NCI-H1417 treated with DMSO at 0.1 percent for 48 hours (cell line): Measurements from ENCODE around the gene NPEPL1.
"Not testable (repeated sequence)": the region's sequence is repeated elsewhere in the genome, so short reads cannot be mapped to it uniquely, and the experiment has no call there.

ENCODE experiments used
- DNase-seq: peaks from one replicate; lab custom pipeline; 2025; lab: John Stamatoyannopoulos, UW

NPEPL1 gene

GRCh38 chr20:58714340-58714922 lies 21.8 kb downstream of the NPEPL1 start:
- no peak for DNase-seq

DNA sequence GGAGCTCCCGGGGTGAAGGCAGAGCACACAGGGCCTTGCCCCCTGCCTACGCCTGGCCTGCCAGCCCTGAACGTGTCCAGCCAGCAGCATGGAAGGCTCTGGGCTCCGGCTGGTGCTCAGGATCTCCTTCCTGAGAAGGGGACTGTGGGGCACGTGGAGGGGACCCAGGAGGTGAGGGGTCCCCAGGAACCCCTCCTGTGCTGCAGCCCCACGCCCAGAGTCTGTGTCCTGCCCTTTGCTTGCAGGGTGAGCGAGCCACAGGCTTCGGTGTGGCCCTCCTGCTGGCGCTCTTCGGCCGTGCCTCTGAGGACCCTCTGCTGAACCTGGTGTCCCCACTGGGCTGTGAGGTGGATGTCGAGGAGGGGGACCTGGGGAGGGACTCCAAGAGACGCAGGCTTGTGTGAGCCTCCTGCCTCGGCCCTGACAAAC lies 22.3 kb downstream of the NPEPL1 start:
- DNase-seq = no peak

GRCh38 chr20:58715391-58715800 lies 22.8 kb downstream of the NPEPL1 start:
- no peak for DNase-seq

DNA sequence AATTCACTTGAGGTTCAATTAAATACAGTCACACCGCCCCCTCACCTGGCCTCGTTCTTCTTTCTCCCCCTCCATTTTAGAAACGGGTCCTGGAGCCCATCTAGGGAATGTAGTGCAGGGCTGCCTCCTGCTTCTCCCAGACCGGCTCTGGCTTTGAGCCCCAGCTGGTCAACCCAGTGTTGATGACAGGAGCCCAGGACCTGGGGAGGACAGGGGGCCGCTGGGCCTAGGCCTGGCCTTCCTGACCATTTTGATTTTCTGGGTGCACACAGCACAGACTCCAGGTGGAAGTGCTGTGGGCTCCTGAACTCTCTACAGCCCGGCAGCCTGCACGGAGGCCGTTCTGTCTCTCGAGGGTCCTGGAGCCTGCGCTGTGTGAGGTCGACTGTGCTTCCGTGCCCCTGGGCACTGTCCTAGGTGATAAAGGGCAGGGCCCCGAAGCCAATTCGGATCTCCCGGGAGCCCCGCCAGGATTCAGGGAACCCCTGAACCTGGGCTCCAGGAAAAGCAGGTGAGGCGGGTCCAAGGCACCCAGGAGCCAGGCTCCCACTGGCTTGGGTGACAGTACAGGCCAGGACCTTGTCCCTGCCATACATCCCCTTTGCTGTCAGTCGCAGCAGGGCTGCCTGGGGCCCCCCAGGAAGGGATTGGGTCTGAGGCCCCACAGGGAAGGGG lies 23.3 kb downstream of the NPEPL1 start:
- no peak for DNase-seq

GRCh38 chr20:58716476-58717277 lies 24.1 kb downstream of the NPEPL1 start:
- DNase-seq = no peak

- no peak for DNase-seq
Measured at GRCh38 chr20:58717278-58718091, 24.9 kb downstream of the NPEPL1 start.

DNA sequence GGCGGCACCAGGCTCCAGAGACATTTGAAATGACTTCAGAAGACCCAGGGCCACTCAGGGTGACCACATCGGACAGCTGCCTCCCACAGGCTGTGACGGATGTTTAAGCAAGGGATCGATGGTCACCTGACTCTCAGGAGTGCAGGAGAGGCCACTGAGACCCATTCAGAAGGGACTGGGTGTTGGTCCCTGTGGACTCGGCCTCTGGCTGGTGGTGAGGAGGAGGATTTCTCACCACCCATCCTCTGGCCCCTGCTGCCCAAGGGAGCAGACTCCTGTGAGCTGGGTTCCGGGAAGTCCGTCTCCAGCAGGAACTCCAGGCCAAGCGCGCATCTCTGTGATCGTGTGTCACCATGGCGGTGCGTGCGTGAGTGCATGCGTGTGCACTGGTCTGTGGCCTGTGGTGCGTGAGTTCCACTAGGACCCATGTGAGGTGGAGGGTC lies 25.5 kb downstream of the NPEPL1 start:
- no peak for DNase-seq

- no peak for DNase-seq
Measured at GRCh38 chr20:58718729-58719128, 26.1 kb downstream of the NPEPL1 start.

DNA sequence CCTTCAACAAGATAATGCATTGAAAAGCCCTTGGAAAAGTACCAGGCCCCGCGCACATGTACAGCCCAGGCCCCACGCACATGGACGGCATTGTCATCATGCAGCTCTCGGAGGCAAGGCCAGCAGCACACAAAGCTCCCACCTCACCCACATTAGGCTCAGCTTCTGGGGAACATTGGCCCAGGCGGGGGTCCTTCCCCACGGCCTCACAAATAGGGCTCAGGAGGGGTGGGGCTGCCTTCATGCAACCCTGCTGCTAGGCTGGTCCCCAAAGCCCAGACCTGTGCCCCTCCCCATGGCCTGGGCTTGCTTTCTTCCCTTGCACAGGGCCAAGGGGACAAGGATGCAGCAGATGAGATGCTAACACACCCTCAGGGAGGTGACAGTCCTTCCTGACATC lies 26.7 kb downstream of the NPEPL1 start:
- DNase-seq = no peak

GRCh38 chr20:58719971-58720371 lies 27.4 kb downstream of the NPEPL1 start:
- no peak for DNase-seq

- no peak for DNase-seq
Measured at GRCh38 chr20:58720890-58721289, 28.3 kb downstream of the NPEPL1 start.

DNA sequence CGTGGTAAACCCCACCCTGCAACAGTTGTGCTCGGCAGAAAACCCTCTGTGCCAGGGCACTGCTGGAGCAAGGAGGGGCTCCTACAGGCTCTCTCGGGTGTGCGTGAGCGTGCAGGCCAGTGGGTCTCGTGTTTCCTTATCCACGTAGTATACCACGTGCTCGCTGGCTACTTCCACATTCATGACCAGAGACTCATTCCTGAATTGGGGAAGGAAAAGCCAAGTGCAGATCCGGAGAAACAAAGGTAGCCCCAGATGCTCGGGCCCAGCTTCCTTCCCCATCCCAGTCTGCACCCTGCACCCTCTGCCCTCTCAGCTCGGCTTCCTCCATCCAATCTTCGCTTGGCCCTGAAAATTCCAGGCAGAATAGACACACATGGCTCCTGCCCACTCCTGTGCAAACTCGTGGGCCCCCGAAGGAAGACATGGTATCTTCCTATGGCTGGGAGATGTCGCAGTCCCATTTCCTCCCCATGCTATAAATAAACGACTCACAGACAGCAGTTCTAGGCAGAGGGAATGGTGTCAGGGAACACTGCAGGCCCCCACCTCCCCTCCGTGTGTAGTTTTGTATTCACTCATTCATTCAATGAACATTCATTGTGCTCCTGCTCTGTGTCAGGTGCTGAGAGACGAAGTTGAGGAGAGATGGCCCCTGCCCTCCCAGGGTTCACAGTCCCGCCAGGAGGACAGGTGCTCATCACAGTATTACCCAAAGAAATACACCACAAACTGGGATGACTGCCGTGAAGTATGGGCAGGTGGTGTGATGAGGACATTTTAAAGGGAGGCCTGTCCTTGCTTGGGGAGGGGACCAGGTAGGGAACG lies 29.6 kb downstream of the NPEPL1 start:
- no peak for DNase-seq

DNA sequence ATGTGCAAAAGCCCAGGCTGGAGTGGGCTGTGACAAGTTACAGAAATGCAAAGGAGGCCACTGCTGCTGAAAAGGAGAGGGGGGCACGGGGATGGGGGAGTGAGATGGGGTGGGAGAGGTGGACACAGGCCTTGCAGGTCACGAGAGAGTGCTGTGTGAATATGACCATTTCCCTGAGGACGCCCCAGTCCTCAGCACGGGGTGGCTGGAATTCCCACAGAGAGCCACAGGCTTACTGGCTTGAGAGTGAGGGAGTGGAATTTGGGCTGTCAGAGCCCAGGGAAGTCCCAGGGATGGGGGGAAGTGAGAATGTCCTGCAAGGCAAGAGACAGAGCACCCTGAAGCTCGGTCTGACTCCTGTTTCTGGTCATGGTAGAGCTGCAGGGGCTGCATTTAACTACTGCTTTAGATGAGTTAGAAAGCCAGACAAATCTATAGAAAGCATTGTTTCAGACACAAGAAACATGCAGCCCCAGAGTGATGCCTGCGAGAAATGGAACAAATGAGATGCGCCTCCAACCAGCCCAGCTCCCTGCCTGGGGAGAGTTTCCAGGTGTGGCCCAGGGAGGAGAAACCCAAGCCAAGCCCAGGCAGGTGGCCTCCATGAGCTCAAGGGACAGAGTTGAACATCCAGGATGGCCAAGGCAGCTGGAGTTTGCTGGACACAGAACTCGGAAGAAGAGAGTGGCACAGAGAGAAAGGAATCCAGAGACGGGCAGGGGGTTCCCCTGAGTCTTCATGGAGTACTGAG lies 30.5 kb downstream of the NPEPL1 start:
- DNase-seq = no peak

DNA sequence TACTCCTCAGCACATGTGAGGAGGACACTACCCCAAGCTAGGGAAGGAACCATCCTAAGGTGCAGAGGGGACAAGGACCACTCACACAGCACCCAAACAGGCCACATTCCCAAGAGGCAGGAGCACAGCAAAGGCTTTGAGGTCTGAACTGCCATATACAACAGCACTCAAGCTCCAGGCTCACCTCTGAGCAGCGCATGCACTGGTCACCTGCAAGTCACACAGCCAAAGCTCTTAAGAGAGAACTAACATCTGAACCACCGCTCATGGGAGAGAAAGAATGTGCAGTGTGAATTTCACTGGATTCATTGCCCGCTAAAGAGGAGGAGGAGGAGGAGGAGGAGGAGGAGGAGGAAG lies 31.0 kb downstream of the NPEPL1 start:
- no peak for DNase-seq

DNA sequence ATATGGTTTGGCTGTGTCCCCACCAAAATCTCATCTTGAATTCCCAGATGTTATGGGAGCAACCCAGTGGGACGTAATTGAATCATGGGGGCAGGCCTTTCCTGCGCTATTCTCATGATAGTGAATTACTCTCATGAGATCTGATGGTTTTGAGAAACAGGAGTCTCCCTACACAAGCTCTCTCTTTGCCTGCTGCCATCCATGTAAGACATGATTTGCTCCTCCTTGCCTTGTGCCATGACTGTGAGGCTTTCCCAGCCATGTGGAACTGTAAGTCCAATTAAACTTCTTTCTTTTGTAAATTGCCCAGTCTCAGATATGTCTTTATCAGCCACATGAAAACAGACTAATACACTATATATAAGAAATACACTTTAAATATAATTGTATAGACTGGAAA lies 33.6 kb downstream of the NPEPL1 start:
- not testable (repeated sequence) for DNase-seq

- DNase-seq = no peak
Measured at GRCh38 chr20:58731192-58731591, 38.6 kb downstream of the NPEPL1 start.

- DNase-seq = no peak
Measured at GRCh38 chr20:58737198-58737597, 44.6 kb downstream of the NPEPL1 start.

GRCh38 chr20:58740356-58741308 lies 48.0 kb downstream of the NPEPL1 start:
- no peak for DNase-seq

GRCh38 chr20:58741384-58741783 lies 48.8 kb downstream of the NPEPL1 start:
- DNase-seq = no peak
